Measurements from ENCODE around the gene GNPTAB. TPM values are rescaled to one million over a fixed set of nuclear protein-coding genes. Genes with fewer than 3 reads are reported as not detected.

The GNPTAB gene
- total RNA-seq, 1 donor from 2014 or later, result 53.2 TPM

- H3K9me3 Mint-ChIP-seq, result no peaks in the 10 kb centered on the region
- intact Hi-C loops (cut with micrococcal nuclease), result no loop called here
- H3K27me3 Mint-ChIP-seq (ENCODE audit: insufficient read depth), result peaks cover 20% of the 10 kb centered on the region
- H3K36me3 Mint-ChIP-seq (ENCODE audit: low read depth), result no peaks in the 10 kb centered on the region
- no peak overlapping the region for H3K27ac Mint-ChIP-seq
- H3K4me1 Mint-ChIP-seq (ENCODE audit: low read depth), result peaks cover 11% of the 10 kb centered on the region
- no peak overlapping the region for H3K4me3 Mint-ChIP-seq
- DNase-seq (ENCODE audit: low spot score), result no peak
Observed at GRCh38 chr12:101703487-101703886, 127.3 kb downstream of the GNPTAB start.

- peaks cover 23% of the 10 kb centered on the region for H3K4me1 Mint-ChIP-seq (ENCODE audit: low read depth)
- intact Hi-C loops (cut with micrococcal nuclease), result no loop called here
- no peak for DNase-seq (ENCODE audit: low spot score)
- no peak overlapping the region for H3K4me3 Mint-ChIP-seq
- no peaks in the 10 kb centered on the region for H3K36me3 Mint-ChIP-seq (ENCODE audit: low read depth)
- H3K27me3 Mint-ChIP-seq (ENCODE audit: insufficient read depth), result peaks cover 29% of the 10 kb centered on the region
- no peak overlapping the region for H3K27ac Mint-ChIP-seq
- H3K9me3 Mint-ChIP-seq, result no peaks in the 10 kb centered on the region
Observed at GRCh38 chr12:101700299-101700820, 130.4 kb downstream of the GNPTAB start.

- H3K36me3 Mint-ChIP-seq (ENCODE audit: low read depth), result no peaks in the 10 kb centered on the region
- H3K4me3 Mint-ChIP-seq, result peak overlapping the region; percentile 88
- H3K9me3 Mint-ChIP-seq, result no peaks in the 10 kb centered on the region
- H3K27ac Mint-ChIP-seq, result peak overlapping the region; percentile 67
- intact Hi-C loops (cut with micrococcal nuclease), result loop anchor here (5.0 to 10.0 kb wide), 5 partner anchors 133 to 1564 kb away; partner anchors contain the start of genes DEPDC4, GNPTAB, PMCH and SCYL2
- DNase-seq (ENCODE audit: low spot score), result no peak
- peaks cover 33% of the 10 kb centered on the region for H3K27me3 Mint-ChIP-seq (ENCODE audit: insufficient read depth)
- peaks cover 23% of the 10 kb centered on the region for H3K4me1 Mint-ChIP-seq (ENCODE audit: low read depth)
Observed at GRCh38 chr12:101698800-101699347, 131.9 kb downstream of the GNPTAB start.

GRCh38 chr12:101697930-101698799 is 132.6 kb downstream of the GNPTAB start:
- peak; percentile 3 for DNase-seq (ENCODE audit: low spot score)
- Mint-ChIP-seq H3K36me3 (ENCODE audit: low read depth) (no peaks in the 10 kb centered on the region), H3K4me1 (ENCODE audit: low read depth) (peaks cover 23% of the 10 kb centered on the region), H3K27ac (peak overlapping the region; percentile 67), H3K4me3 (peak overlapping the region; percentile 88), H3K27me3 (ENCODE audit: insufficient read depth) (peaks cover 33% of the 10 kb centered on the region), H3K9me3 (no peaks in the 10 kb centered on the region)
- intact Hi-C loops (cut with micrococcal nuclease), result loop anchor here (2.0 to 10.0 kb wide), 6 partner anchors 134 to 1563 kb away; partner anchors contain the start of genes DEPDC4, GNPTAB, PMCH and SCYL2

GRCh38 chr12:101697197-101697929 is 133.4 kb downstream of the GNPTAB start, which contains the start of gene CHPT1:
Gene CHPT1 (plus strand): TSS chr12:101697640. CDS start chr12:101697862, 222 bp downstream.
- Mint-ChIP-seq H3K9me3 (no peaks in the 10 kb centered on the region), H3K27ac (peak within 1 kb of the TSS; percentile 67), H3K27me3 (ENCODE audit: insufficient read depth) (peaks cover 33% of the 10 kb centered on the region), H3K4me3 (peak within 1 kb of the TSS; percentile 88), H3K36me3 (ENCODE audit: low read depth) (no peaks in the 10 kb centered on the region), H3K4me1 (ENCODE audit: low read depth) (peaks cover 23% of the 10 kb centered on the region)
- intact Hi-C loops (cut with micrococcal nuclease), result loop anchor here (2.0 to 10.0 kb wide), 6 partner anchors 135 to 1563 kb away; partner anchors contain the start of genes DEPDC4, GNPTAB, PMCH and SCYL2
- DNase-seq (ENCODE audit: low spot score), result peak; percentile 34

- intact Hi-C loops (cut with micrococcal nuclease), result loop anchor here (2.0 to 10.0 kb wide), 6 partner anchors 136 to 1562 kb away; partner anchors contain the start of genes DEPDC4, GNPTAB, PMCH and SCYL2
- Mint-ChIP-seq H3K27ac (peak overlapping the region; percentile 63), H3K27me3 (ENCODE audit: insufficient read depth) (peaks cover 33% of the 10 kb centered on the region), H3K4me1 (ENCODE audit: low read depth) (peaks cover 23% of the 10 kb centered on the region), H3K36me3 (ENCODE audit: low read depth) (no peaks in the 10 kb centered on the region), H3K9me3 (no peaks in the 10 kb centered on the region), H3K4me3 (peak overlapping the region; percentile 87)
- DNase-seq (ENCODE audit: low spot score), result no peak
Observed at GRCh38 chr12:101696251-101697196, 134.2 kb downstream of the GNPTAB start.

- peaks cover 23% of the 10 kb centered on the region for H3K4me1 Mint-ChIP-seq (ENCODE audit: low read depth)
- H3K36me3 Mint-ChIP-seq (ENCODE audit: low read depth), result no peaks in the 10 kb centered on the region
- peaks cover 28% of the 10 kb centered on the region for H3K27me3 Mint-ChIP-seq (ENCODE audit: insufficient read depth)
- intact Hi-C loops (cut with micrococcal nuclease), result loop anchor here (2.0 to 10.0 kb wide), 6 partner anchors 137 to 1561 kb away; partner anchors contain the start of genes DEPDC4, GNPTAB, PMCH and SCYL2
- no peaks in the 10 kb centered on the region for H3K9me3 Mint-ChIP-seq
- H3K4me3 Mint-ChIP-seq, result peak overlapping the region; percentile 87
- no peak for DNase-seq (ENCODE audit: low spot score)
- H3K27ac Mint-ChIP-seq, result no peak overlapping the region
Observed at GRCh38 chr12:101695706-101696105, 135.1 kb downstream of the GNPTAB start.

Other genes with a start within 250 kb of the GNPTAB start
- not detected in 2 replicates for gene MYBPC1, start 236.0 kb downstream of the GNPTAB start, total RNA-seq
- gene CHPT1, start 133.3 kb downstream of the GNPTAB start, total RNA-seq, result 13.1 and 13.3 TPM in 2 replicates
- gene SYCP3, start 91.5 kb downstream of the GNPTAB start, total RNA-seq, result 0.44 TPM in 2 replicates
- 3.2 and 4.1 TPM in 2 replicates for gene DRAM1, start 46.6 kb upstream of the GNPTAB start, total RNA-seq
- gene WASHC3, start 231.0 kb upstream of the GNPTAB start, total RNA-seq, result 20.4 and 26.3 TPM in 2 replicates

Measured in activated T-helper 1 cell treated with anti-CD3 and anti-CD28 coated beads, Interleukin-12 subunit alpha, Interleukin-12 subunit beta, Interleukin-2, Interleukin-4 antibody, amounts not matched to agents 30 ng/mL and 10 ng/mL and 1 ng/mL, durations not matched to agents 14 hours and 24 hours and 36 hours (primary cell).